ENCODE measurements around the gene TUBGCP5.

TUBGCP5 gene

GRCh38 chr15:22954798-22955543, 84.4 kb downstream of the TUBGCP5 start:
- TF ChIP-seq CTCF (conservative IDR thresholded peaks at IDR 0.05; ENCODE audit: control insufficient read depth, insufficient read depth, low read depth, low read length): no peak
- DNase-seq (ENCODE audit: low read depth): no peak
- H3K4me3 ChIP-seq (ENCODE audit: control insufficient read depth, low read depth, low read length): no peak overlapping the region

- no peak for DNase-seq (ENCODE audit: low read depth)
- no peak for TF ChIP-seq CTCF (conservative IDR thresholded peaks at IDR 0.05; ENCODE audit: control insufficient read depth, insufficient read depth, low read depth, low read length)
- H3K4me3 ChIP-seq (ENCODE audit: control insufficient read depth, low read depth, low read length): no peak overlapping the region
Measured at GRCh38 chr15:22954326-22954725, 85.0 kb downstream of the TUBGCP5 start.

- TF ChIP-seq CTCF (conservative IDR thresholded peaks at IDR 0.05; ENCODE audit: control insufficient read depth, insufficient read depth, low read depth, low read length): no peak
- H3K4me3 ChIP-seq (ENCODE audit: control insufficient read depth, low read depth, low read length): no peak overlapping the region
- DNase-seq (ENCODE audit: low read depth): peak; percentile 38
Measured at GRCh38 chr15:22952796-22953579, 86.4 kb downstream of the TUBGCP5 start.

- TF ChIP-seq CTCF (conservative IDR thresholded peaks at IDR 0.05; ENCODE audit: control insufficient read depth, insufficient read depth, low read depth, low read length): no peak
- no peak overlapping the region for H3K4me3 ChIP-seq (ENCODE audit: control insufficient read depth, low read depth, low read length)
- no peak for DNase-seq (ENCODE audit: low read depth)
Measured at GRCh38 chr15:22951381-22952280, 87.7 kb downstream of the TUBGCP5 start.

GRCh38 chr15:22951031-22951380, 88.4 kb downstream of the TUBGCP5 start:
- no peak for DNase-seq (ENCODE audit: low read depth)
- no peak for TF ChIP-seq CTCF (conservative IDR thresholded peaks at IDR 0.05; ENCODE audit: control insufficient read depth, insufficient read depth, low read depth, low read length)
- no peak overlapping the region for H3K4me3 ChIP-seq (ENCODE audit: control insufficient read depth, low read depth, low read length)

- no peak for TF ChIP-seq CTCF (conservative IDR thresholded peaks at IDR 0.05; ENCODE audit: control insufficient read depth, insufficient read depth, low read depth, low read length)
- DNase-seq (ENCODE audit: low read depth): peak; percentile 21
- H3K4me3 ChIP-seq (ENCODE audit: control insufficient read depth, low read depth, low read length): no peak overlapping the region
Measured at GRCh38 chr15:22950256-22950990, 88.9 kb downstream of the TUBGCP5 start.
